IPS DF 6.9 (cell line): ENCODE data around the gene RCSD1.

ENCODE experiments used
- DNase-seq: peaks from one replicate; pipeline ENCODE4 v3.0.0-alpha.2; 2013; ENCODE audit warnings: low read depth, low spot score
- H3K27ac ChIP-seq: one replicate; pipeline ENCODE4 v1.5.1; 2013; ENCODE audit warnings: low read length, control low read depth
- H3K27me3 ChIP-seq: 2 replicates; pipeline ENCODE4 v1.6.1; 2013; ENCODE audit warnings: mild to moderate bottlenecking, low read length; ENCODE audit not compliant: control insufficient read depth, insufficient read depth
- H3K36me3 ChIP-seq: 2 replicates; pipeline ENCODE4 v1.6.1; 2013; ENCODE audit warnings: low read length; ENCODE audit not compliant: control insufficient read depth, insufficient read depth
- H3K4me1 ChIP-seq: 2 replicates; pipeline ENCODE4 v1.6.1; 2013; ENCODE audit warnings: low read length; ENCODE audit not compliant: control insufficient read depth, insufficient read depth
- H3K4me3 ChIP-seq: 2 replicates; pipeline ENCODE4 v1.5.1; 2013; ENCODE audit warnings: mild to moderate bottlenecking, low read length
- H3K9me3 ChIP-seq: 2 replicates; pipeline ENCODE4 v1.6.1; 2013; ENCODE audit warnings: low read length, inconsistent platforms; ENCODE audit not compliant: control insufficient read depth, insufficient read depth
- WGBS: extraction: QIAGEN DNeasy Blood & Tissue Kit; methylation state at CpG from one replicate; pipeline ENCODE4 v1.1.7; 2013; ENCODE audit warnings: mixed read lengths, missing lambda C conversion rate; ENCODE audit not compliant: insufficient read length, insufficient coverage; 5-methylcytosine and 5-hydroxymethylcytosine counted together

Gene RCSD1

DNA sequence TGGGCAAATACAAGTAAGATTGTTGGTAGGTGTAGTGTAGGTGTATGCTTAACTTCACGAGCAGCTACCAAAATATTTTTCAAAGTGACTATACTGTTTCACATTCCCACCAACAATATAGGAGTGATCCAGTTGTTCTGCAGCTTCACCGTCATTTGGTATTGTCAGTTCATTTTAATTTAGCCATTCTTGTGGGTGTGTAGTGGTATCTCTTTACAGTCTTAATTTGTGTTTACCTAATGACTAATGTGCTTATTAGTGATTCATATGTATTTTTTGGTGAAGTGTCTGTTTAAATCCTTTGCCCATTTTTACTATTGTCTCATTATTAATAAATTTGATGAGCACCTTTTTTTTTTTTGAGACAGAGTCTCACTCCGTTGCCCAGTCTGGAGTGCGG lies 35.4 kb downstream of the RCSD1 start:
- Histone ChIP-seq H3K9me3 (no peaks in the 10 kb centered on the region), H3K4me1 (no peaks in the 10 kb centered on the region), H3K27ac (no peak overlapping the region), H3K27me3 (no peaks in the 10 kb centered on the region), H3K36me3 (no peaks in the 10 kb centered on the region), H3K4me3 (no peak overlapping the region)
- DNase-seq: no peak
- no CpG with 5 or more reads among the region's 4 CpGs for WGBS

DNA sequence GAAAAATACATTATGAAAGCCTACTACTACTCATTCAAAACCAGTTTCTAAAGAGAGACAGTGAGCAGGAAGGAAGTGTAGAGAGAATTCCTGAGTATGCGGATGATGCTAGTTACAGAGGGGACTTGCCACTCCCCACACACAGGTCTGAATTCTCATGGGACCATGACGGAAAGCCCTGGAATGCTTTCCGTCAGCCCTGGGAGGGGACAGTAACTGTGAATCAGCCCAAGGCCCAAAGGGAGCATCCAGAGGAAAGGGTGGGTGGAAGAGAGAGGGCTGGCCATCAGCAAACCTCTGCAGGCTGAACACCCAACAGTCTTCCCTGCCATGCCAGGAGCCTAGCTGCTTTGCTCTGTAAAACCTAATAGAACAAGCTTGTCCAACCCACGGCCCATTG lies 36.4 kb downstream of the RCSD1 start:
- Histone ChIP-seq H3K4me1 (no peaks in the 10 kb centered on the region), H3K27ac (no peak overlapping the region), H3K36me3 (no peaks in the 10 kb centered on the region), H3K4me3 (no peak overlapping the region), H3K27me3 (no peaks in the 10 kb centered on the region), H3K9me3 (no peaks in the 10 kb centered on the region)
- WGBS: no CpG with 5 or more reads among the region's 4 CpGs
- DNase-seq: no peak

- H3K4me3 ChIP-seq: no peak overlapping the region
- no peaks in the 10 kb centered on the region for H3K36me3 ChIP-seq
- no peaks in the 10 kb centered on the region for H3K4me1 ChIP-seq
- WGBS: no CpG with 5 or more reads among the region's 2 CpGs
- H3K9me3 ChIP-seq: no peaks in the 10 kb centered on the region
- H3K27ac ChIP-seq: no peak overlapping the region
- DNase-seq: no peak
- H3K27me3 ChIP-seq: no peaks in the 10 kb centered on the region
Measured at GRCh38 chr1:167667536-167667935, 37.5 kb downstream of the RCSD1 start.

- Histone ChIP-seq H3K4me1 (no peaks in the 10 kb centered on the region), H3K9me3 (no peaks in the 10 kb centered on the region), H3K4me3 (no peak overlapping the region), H3K27me3 (no peaks in the 10 kb centered on the region), H3K27ac (no peak overlapping the region), H3K36me3 (no peaks in the 10 kb centered on the region)
- WGBS: no CpG with 5 or more reads among the region's 6 CpGs
- no peak for DNase-seq
Measured at GRCh38 chr1:167668108-167668507, 38.1 kb downstream of the RCSD1 start.

GRCh38 chr1:167669209-167670124 lies 39.4 kb downstream of the RCSD1 start:
- Histone ChIP-seq H3K36me3 (no peaks in the 10 kb centered on the region), H3K27me3 (no peaks in the 10 kb centered on the region), H3K4me3 (no peak overlapping the region), H3K4me1 (no peaks in the 10 kb centered on the region), H3K9me3 (no peaks in the 10 kb centered on the region), H3K27ac (no peak overlapping the region)
- no CpG with 5 or more reads among the region's 6 CpGs for WGBS
- DNase-seq: no peak

- DNase-seq: no peak
- no peak overlapping the region for H3K27ac ChIP-seq
- H3K9me3 ChIP-seq: no peaks in the 10 kb centered on the region
- no peaks in the 10 kb centered on the region for H3K36me3 ChIP-seq
- no peaks in the 10 kb centered on the region for H3K4me1 ChIP-seq
- H3K27me3 ChIP-seq: no peaks in the 10 kb centered on the region
- no peak overlapping the region for H3K4me3 ChIP-seq
- WGBS: no CpG with 5 or more reads among the region's 2 CpGs
Measured at GRCh38 chr1:167670563-167670962, 40.5 kb downstream of the RCSD1 start.

DNA sequence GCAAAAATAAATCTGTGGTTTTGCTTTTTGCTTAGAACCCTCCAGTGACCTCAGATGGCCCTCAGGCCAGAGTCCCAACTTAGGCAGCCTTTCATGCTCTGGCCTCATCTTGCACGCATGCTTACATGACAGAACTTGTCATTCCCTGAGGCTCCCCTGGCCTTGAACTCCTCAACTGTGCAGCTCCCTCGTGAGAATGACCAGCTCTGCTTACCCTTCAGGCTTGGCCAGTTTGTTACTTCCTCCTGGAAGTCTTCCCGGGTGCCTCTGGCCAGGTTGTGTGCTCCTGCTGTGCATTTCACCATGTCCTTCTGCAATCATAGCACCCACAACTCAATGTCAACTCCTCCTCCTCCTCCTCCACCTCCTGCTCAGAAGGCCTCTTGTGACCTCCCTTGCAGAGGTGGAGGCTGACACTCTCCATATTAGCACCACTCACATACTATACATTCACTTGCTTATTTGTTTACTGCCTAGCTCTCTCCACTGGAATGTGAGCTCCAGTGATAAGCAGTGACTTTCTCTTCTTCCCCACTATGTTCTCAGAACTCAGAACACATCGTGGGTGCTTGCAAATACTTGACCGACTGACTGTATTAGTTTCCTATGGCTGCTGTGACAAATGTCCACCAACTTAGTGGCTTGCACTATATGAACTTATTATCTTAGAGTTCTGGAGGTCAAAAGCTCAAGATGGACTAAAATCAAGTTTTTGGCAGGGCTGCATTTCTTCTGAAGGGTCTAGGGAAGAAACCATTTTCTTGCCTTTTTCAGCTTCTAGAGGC lies 41.9 kb downstream of the RCSD1 start:
- H3K9me3 ChIP-seq: no peaks in the 10 kb centered on the region
- no peaks in the 10 kb centered on the region for H3K27me3 ChIP-seq
- H3K4me1 ChIP-seq: no peaks in the 10 kb centered on the region
- DNase-seq: no peak
- H3K27ac ChIP-seq: no peak overlapping the region
- no peak overlapping the region for H3K4me3 ChIP-seq
- no CpG with 5 or more reads among the region's 5 CpGs for WGBS
- no peaks in the 10 kb centered on the region for H3K36me3 ChIP-seq

DNA sequence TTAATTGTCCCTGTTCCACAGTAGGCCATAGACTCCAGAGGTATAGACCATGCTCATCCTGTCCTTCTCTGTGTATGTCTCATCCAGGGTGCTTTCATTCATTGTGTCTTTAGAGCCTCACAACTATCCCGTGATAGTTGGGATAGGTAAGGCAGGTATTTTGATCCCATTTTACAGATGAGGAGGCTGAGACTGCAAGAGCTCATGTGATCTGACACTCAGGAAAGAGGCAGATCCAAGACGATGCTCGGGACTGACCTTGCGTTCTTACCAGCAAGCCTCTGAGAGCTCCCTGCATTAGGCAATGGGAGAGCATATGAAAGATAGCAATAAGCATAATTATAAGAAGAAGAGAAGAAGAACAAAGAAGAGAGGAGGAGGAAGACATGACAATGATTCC lies 42.8 kb downstream of the RCSD1 start:
- Histone ChIP-seq H3K4me1 (no peaks in the 10 kb centered on the region), H3K9me3 (no peaks in the 10 kb centered on the region), H3K4me3 (no peak overlapping the region), H3K27ac (no peak overlapping the region), H3K36me3 (no peaks in the 10 kb centered on the region), H3K27me3 (no peaks in the 10 kb centered on the region)
- no CpG with 5 or more reads among the region's 4 CpGs for WGBS
- no peak for DNase-seq

DNA sequence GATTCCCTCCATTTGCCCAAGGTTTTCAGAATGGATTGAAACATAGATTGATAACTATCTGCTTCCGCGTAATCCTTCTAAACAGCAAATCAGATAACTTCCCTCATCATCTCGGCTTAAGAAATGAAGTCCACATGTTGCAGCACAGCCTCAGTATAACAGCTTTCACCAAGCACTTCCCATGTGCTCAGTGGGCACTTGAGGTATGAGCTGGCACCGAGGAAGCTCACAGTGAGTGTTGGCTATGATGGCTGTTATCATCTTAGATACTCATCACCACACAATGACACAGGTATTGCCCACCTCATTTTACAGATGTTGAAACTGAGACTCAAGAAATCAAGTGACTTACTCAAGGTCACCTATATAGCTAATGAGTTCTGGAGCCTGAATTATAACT lies 43.2 kb downstream of the RCSD1 start:
- Histone ChIP-seq H3K27me3 (no peaks in the 10 kb centered on the region), H3K4me3 (no peak overlapping the region), H3K4me1 (no peaks in the 10 kb centered on the region), H3K9me3 (no peaks in the 10 kb centered on the region), H3K27ac (no peak overlapping the region), H3K36me3 (no peaks in the 10 kb centered on the region)
- DNase-seq: no peak
- no CpG with 5 or more reads among the region's 4 CpGs for WGBS

GRCh38 chr1:167674156-167674555 lies 44.1 kb downstream of the RCSD1 start:
- WGBS: no CpG with 5 or more reads among the region's 2 CpGs
- no peak for DNase-seq

More at GRCh38 chr1:167674156-167674555, 44.1 kb downstream of the RCSD1 start:
- Histone ChIP-seq H3K4me3 (no peak overlapping the region), H3K9me3 (no peaks in the 10 kb centered on the region), H3K4me1 (no peaks in the 10 kb centered on the region), H3K27ac (no peak overlapping the region), H3K36me3 (no peaks in the 10 kb centered on the region), H3K27me3 (no peaks in the 10 kb centered on the region)
